Measurements from ENCODE around the gene KLHDC9.

Gene KLHDC9

GRCh38 chr1:161098210-161099068 lies at the start of gene KLHDC9:
Gene KLHDC9 (plus strand): TSS chr1:161098361. CDS start chr1:161098536, 175 bp downstream.
- no peak for TF ChIP-seq CTCF (IDR thresholded peaks at IDR 0.05; ENCODE audit: insufficient read depth, low read depth, low read length, missing control alignments)
- peak; percentile 68 for DNase-seq (ENCODE audit: low read depth)
- peak within 1 kb of the TSS; percentile 48 for H3K4me3 ChIP-seq (ENCODE audit: low read length)

GRCh38 chr1:161048949-161049722 lies 49.0 kb upstream of the KLHDC9 start:
- DNase-seq (ENCODE audit: low read depth): no peak
- no peak for TF ChIP-seq CTCF (IDR thresholded peaks at IDR 0.05; ENCODE audit: insufficient read depth, low read depth, low read length, missing control alignments)
- H3K4me3 ChIP-seq (ENCODE audit: low read length): no peak overlapping the region

GRCh38 chr1:161051219-161051618 lies 46.9 kb upstream of the KLHDC9 start:
- DNase-seq (ENCODE audit: low read depth): no peak
- no peak for TF ChIP-seq CTCF (IDR thresholded peaks at IDR 0.05; ENCODE audit: insufficient read depth, low read depth, low read length, missing control alignments)
- no peak overlapping the region for H3K4me3 ChIP-seq (ENCODE audit: low read length)

GRCh38 chr1:161052899-161053298 lies 45.3 kb upstream of the KLHDC9 start:
- no peak for TF ChIP-seq CTCF (IDR thresholded peaks at IDR 0.05; ENCODE audit: insufficient read depth, low read depth, low read length, missing control alignments)
- DNase-seq (ENCODE audit: low read depth): no peak
- H3K4me3 ChIP-seq (ENCODE audit: low read length): no peak overlapping the region

- no peak for TF ChIP-seq CTCF (IDR thresholded peaks at IDR 0.05; ENCODE audit: insufficient read depth, low read depth, low read length, missing control alignments)
- no peak for DNase-seq (ENCODE audit: low read depth)
- H3K4me3 ChIP-seq (ENCODE audit: low read length): no peak overlapping the region
Measured at GRCh38 chr1:161054232-161054631, 43.9 kb upstream of the KLHDC9 start.

- H3K4me3 ChIP-seq (ENCODE audit: low read length): no peak overlapping the region
- TF ChIP-seq CTCF (IDR thresholded peaks at IDR 0.05; ENCODE audit: insufficient read depth, low read depth, low read length, missing control alignments): peak; percentile 23
- DNase-seq (ENCODE audit: low read depth): no peak
Measured at GRCh38 chr1:161054805-161055204, 43.4 kb upstream of the KLHDC9 start.
